Heart right ventricle (tissue), 16 donors: ENCODE measurements around the gene UNC93A. TPM values are rescaled to one million over a fixed set of nuclear protein-coding genes. Genes with fewer than 3 reads are reported as not detected.

Source experiments
- ATAC-seq, 8 donors: fragments of 200-7000 bp; cut with Tn5 transposase; one replicate each; pipeline ENCODE4 v1.9.1; 2020; ENCODE audit warnings: mild to moderate bottlenecking in 8 of 8, moderate library complexity in 8 of 8, moderate number of reproducible peaks in 1 of 8
- DNase-seq, 2 donors: peaks; one replicate each; pipeline ENCODE4 v3.0.0-alpha.2; 2020
- H3K27ac ChIP-seq, 10 donors: fragments of 200-600 bp; sonication (generic) in 2 of 10; one replicate each; pipeline versions ENCODE4 v1.5.0 to v1.8.0; 2020 to 2022; ENCODE audit warnings: mild to moderate bottlenecking in 3 of 10
- H3K27me3 ChIP-seq, 7 donors: fragments of 200-600 bp; one replicate each; pipeline ENCODE4 v1.8.0; 2021 to 2022; ENCODE audit warnings: mild to moderate bottlenecking in 2 of 7
- H3K36me3 ChIP-seq, 9 donors: fragments of 200-600 bp; sonication (generic) in 1 of 9; one replicate each; pipeline versions ENCODE4 v1.5.0 to v1.8.0; 2020 to 2022; ENCODE audit warnings: mild to moderate bottlenecking in 2 of 9
- H3K4me1 ChIP-seq, 9 donors: fragments of 200-600 bp; sonication (generic) in 1 of 9; one replicate each; pipeline versions ENCODE4 v1.5.0 to v1.8.0; 2020 to 2022; ENCODE audit warnings: mild to moderate bottlenecking in 4 of 9
- H3K4me3 ChIP-seq, 10 donors: fragments of 200-600 bp; sonication (generic) in 2 of 10; one replicate each; pipeline versions ENCODE4 v1.5.0 to v1.8.0; 2020 to 2022; ENCODE audit warnings: mild to moderate bottlenecking in 7 of 10, moderate library complexity in 2 of 10
- H3K9me3 ChIP-seq, 11 donors: fragments of 200-600 bp in 10 of 11; sonication (generic) in 2 of 11; one replicate each; pipeline versions ENCODE4 v1.5.0 to v1.8.0; 2013 to 2022; ENCODE audit warnings: mild to moderate bottlenecking in 2 of 11, control low read depth in 1 of 11, moderate library complexity in 1 of 11
- CTCF ChIP-seq, 9 donors: fragments of 200-600 bp; sonication (generic) in 2 of 9; IDR thresholded peaks; one replicate each; pipeline versions ENCODE4 v1.5.0 to v1.8.0; 2021 to 2022; ENCODE audit warnings: antibody characterized with exemption in 9 of 9, mild to moderate bottlenecking in 5 of 9, moderate library complexity in 1 of 9
- WGBS, 2 donors: extraction: QIAGEN DNeasy Blood & Tissue Kit; methylation state at CpG; one replicate each; pipeline ENCODE4 v1.1.7; 2013; ENCODE audit warnings: inconsistent platforms in 1 of 2; 5-methylcytosine and 5-hydroxymethylcytosine counted together
- intact Hi-C, 10 donors: fragments of 100-400 bp; cut with DNase I; formaldehyde crosslinking; loops; one replicate each; pipeline versions ENCODE4 v1.11.1 to v1.14.2; 2022
- polyA plus RNA-seq, 2 donors: library from polyadenylated mRNA; stranded (reverse); fragments of 200-250 nt; gene quantifications; one replicate each; pipeline ENCODE4 v1.2.3, GENCODE V29; 2013
- total RNA-seq, 10 donors: library from RNA; stranded (reverse); fragmentation: NEBNext Ultra II Directional in 3 of 10; extraction: Animal tissue kit (Norgen Biotek cat#: 25700) in 3 of 10; gene quantifications; one replicate each; pipeline versions ENCODE4 v1.2.1 to v1.2.4, GENCODE V29; 2021 to 2023
- donor health status: Arrhythmogenic right ventricular cardiomyopathy.
- donor health status: ischemic (EF 13 %, LVEDD 7.1; RV severe dilation, severe dysfunction).
- donor health status: healthy with polysubstance abuse.
- donor health status: DM: no; HTN: yes; CAD: no.
- donor health status: DM: no; HTN: no; CAD: no.
- donor health status: ischemic (EF 25% LVEDD 6.9; RV normal size, moderate dysfunction).
- donor health status: ischemic (EF 25% LVEDD 5.7; RV mildly dilated, moderate dysfunction).
- donor health status: healthy.
- donor health status: DM: yes; HTN: yes; CAD: no.
- donor health status: Ischemic cardiomyopathy.
- donor health status: ischemic (EF 35%, LVEDD 5.7; RV mildly dilated, moderate dysfunction).
- donor health status: nonischemic (EF 11% LVEDD 7.7; RV severe dilation, severe dysfunction).
- donor health status: DM: yes; HTN: yes; CAD: no.
- donor health status: PGD.
- donor health status: ischemic (EF 29% LVEDD 5.4; RV normal size, mild dysfunction).
- donor health status: nonischemic (EF 23%, LVEDD 6.1; RV moderate dilation, normal function).

Gene UNC93A
- total and polyA plus RNA-seq, 12 donors, result not detected

- 77 to 78% methylated on average over 12 of the region's 12 CpGs for WGBS, 2 donors
- Histone ChIP-seq H3K9me3 (no peaks in the 10 kb centered on the region), H3K36me3 (no peaks in the 10 kb centered on the region), H3K27me3 (peaks cover 0 to 12% (median 8%) of the 10 kb centered on the region in 7 donors), H3K4me1 (no peaks in the 10 kb centered on the region), H3K27ac (no peak overlapping the region), H3K4me3 (no peak overlapping the region)
- DNase-seq, result no peak
- ATAC-seq, result no peak
- intact Hi-C loops, result no loop called here
- TF ChIP-seq CTCF (IDR thresholded peaks at IDR 0.05), result no peak
Measured at GRCh38 chr6:167341038-167341583, 50.0 kb downstream of the UNC93A start.

GRCh38 chr6:167341665-167342655, 50.8 kb downstream of the UNC93A start:
- Histone ChIP-seq H3K27ac (no peak overlapping the region), H3K4me1 (no peaks in the 10 kb centered on the region), H3K36me3 (no peaks in the 10 kb centered on the region), H3K4me3 (no peak overlapping the region), H3K9me3 (no peaks in the 10 kb centered on the region), H3K27me3 (peaks cover 0 to 12% (median 8%) of the 10 kb centered on the region in 7 donors)
- ATAC-seq, result no peak
- intact Hi-C loops, result no loop called here
- no peak for DNase-seq
- no peak for TF ChIP-seq CTCF (IDR thresholded peaks at IDR 0.05)
- 70 to 72% methylated on average over 3 of the region's 3 CpGs for WGBS, 2 donors

GRCh38 chr6:167342879-167343610, 51.9 kb downstream of the UNC93A start:
- no peak for TF ChIP-seq CTCF (IDR thresholded peaks at IDR 0.05)
- Histone ChIP-seq H3K27me3 (peaks cover 0 to 12% (median 8%) of the 10 kb centered on the region in 7 donors), H3K4me3 (no peak overlapping the region), H3K36me3 (no peaks in the 10 kb centered on the region), H3K9me3 (no peaks in the 10 kb centered on the region), H3K4me1 (no peaks in the 10 kb centered on the region), H3K27ac (no peak overlapping the region)
- 88 to 89% methylated on average over 14 of the region's 14 CpGs for WGBS, 2 donors
- intact Hi-C loops, result no loop called here
- no peak for DNase-seq
- no peak for ATAC-seq

- Histone ChIP-seq H3K4me1 (peaks cover 0 to 7% (median 2%) of the 10 kb centered on the region in 9 donors), H3K27ac (no peak overlapping the region), H3K27me3 (peaks cover 0 to 23% (median 13%) of the 10 kb centered on the region in 7 donors), H3K4me3 (no peak overlapping the region), H3K9me3 (no peaks in the 10 kb centered on the region), H3K36me3 (no peaks in the 10 kb centered on the region)
- TF ChIP-seq CTCF (IDR thresholded peaks at IDR 0.05), result no peak
- no peak for DNase-seq
- intact Hi-C loops, result no loop called here
- no peak for ATAC-seq
Measured at GRCh38 chr6:167345348-167345747, 54.2 kb downstream of the UNC93A start.
